ENCODE results near the gene ERMAP.
A peak's percentile ranks its signal among the peaks of the same experiment; 100 is the strongest.

The ERMAP gene, protein sequence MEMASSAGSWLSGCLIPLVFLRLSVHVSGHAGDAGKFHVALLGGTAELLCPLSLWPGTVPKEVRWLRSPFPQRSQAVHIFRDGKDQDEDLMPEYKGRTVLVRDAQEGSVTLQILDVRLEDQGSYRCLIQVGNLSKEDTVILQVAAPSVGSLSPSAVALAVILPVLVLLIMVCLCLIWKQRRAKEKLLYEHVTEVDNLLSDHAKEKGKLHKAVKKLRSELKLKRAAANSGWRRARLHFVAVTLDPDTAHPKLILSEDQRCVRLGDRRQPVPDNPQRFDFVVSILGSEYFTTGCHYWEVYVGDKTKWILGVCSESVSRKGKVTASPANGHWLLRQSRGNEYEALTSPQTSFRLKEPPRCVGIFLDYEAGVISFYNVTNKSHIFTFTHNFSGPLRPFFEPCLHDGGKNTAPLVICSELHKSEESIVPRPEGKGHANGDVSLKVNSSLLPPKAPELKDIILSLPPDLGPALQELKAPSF

DNA sequence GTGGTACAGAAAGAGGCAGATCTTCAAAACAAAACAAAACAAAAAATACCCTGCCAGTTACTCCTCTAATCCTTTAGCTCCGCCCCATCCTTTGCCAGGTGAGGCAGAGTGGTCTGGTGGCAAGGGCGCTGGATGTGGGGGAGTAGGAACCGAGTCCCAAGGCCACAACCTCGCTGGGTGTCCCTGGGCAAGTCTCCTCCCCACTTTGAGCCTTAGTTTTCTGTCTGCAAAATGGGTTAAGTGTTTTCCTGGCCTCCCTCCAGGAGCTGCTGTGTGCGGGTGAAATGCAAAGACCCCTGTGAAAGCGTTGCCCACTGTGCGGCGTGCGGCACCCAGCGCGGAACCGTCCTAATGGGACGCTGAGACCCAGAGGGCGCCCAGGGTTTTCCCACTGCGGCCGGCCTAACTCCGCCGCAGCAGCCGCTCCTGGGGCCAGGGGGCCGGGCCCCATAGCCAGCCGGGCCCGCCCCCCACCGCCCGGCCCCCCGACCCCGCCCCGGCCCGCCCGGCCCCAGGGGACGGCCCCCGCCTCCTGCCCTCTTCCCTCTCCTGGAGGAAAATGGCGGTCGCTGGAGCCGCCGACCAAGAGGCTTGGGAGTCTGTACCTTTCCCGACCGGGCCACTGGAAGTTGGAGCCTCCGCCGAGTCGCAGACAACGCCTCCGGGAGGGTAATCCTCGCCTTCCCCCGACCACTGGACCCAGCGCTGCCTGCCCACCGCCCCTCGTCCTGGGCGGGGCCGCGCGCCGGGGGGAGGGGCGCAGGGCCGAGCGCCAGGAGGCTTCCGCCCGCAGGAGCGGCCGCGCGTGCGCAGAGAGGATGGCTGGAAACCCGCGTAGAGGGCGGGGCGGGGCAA, at the start of gene ERMAP, which contains the start of gene SVBP:
Gene ERMAP (plus strand): TSS at position 538 of the 855 bp plus-strand sequence. CDS start 13,327 bp downstream, outside the sequence.
Gene SVBP (minus strand): TSS at position 813 of the 855 bp plus-strand sequence. CDS start 853 bp downstream, outside the sequence.
- DNase-seq = peak; percentile 66 to 95

DNA sequence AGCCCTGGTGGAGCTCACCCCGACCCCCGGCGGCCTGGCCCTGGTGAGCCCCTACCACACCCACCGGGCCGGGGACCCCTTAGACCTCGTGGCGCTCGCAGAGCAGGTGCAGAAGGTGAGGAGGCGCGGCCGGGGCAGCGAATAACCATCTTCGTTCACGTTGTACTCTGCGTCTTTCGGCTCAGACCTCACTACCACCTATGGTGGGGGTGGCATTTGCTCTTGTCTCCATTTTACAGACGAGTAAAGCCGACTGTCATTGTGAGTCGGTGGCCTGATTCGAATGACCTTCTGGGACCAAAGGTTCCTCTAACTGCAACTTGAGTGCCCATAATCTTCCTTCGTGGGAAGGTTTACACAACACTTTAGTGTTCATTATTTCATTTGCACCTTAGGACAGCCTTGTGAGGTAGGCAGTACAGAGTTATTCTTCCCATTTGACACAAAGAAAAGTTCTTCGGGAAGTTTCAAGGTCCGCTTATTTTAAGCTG, 49.4 kb upstream of the ERMAP start:
- no peak for DNase-seq

DNA sequence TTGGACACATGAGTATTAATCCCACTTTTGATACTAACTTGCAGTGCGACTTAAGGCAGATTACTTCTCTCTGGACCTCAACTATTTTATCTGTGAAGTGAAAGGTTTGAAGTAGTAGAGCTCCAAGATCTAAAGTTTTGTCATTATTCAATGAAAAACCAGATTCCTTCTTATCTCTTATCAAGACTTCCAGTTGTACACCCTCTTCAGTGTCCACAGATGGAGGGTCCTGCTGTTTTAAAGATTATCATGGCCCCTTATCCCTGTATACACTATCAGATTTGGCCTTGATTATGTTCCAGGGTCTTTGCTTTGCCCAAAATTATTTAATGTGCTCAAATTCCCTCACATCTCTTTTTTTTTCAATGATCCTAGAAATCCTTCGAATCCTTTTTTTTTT, 48.8 kb upstream of the ERMAP start:
- DNase-seq = no peak

DNA sequence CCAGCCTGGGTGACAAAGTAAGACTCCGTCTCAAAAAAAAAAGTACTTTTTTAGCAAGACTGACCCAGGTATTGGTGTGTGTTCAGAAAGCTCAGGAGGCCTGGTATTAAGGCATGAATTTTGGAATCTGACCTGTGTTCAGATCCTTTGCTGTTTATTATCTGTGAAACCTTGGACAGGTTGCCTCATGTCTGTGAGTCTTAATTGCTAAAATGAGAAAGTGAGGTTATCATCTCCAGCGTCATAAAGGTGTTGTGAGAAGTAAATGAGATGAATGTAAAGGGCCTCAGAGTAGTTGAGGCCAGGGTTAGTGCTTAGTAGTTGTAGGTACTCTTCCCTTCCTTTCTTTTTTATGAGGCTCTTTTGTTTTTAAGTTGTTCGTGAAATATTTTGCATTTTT, 47.1 kb upstream of the ERMAP start:
- no peak for DNase-seq

DNA sequence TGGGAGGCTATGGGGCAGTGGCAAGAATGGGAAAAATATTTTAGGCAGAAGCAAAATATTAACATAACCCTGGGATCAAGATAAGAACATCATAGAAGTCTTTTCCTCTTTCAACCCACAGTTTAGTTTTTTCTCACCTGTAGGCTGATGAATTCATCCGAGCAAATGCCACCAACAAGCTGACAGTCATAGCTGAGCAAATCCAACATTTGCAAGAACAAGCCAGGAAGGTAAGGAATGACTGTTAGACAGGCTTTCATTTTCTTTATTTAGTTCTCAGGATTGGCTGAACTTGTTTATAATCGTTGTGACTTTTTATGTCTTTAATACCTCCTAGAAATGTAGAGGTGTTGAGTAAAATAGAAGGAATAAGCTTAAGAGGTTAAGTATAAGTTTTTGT, 43.5 kb upstream of the ERMAP start:
- no peak for DNase-seq

DNA sequence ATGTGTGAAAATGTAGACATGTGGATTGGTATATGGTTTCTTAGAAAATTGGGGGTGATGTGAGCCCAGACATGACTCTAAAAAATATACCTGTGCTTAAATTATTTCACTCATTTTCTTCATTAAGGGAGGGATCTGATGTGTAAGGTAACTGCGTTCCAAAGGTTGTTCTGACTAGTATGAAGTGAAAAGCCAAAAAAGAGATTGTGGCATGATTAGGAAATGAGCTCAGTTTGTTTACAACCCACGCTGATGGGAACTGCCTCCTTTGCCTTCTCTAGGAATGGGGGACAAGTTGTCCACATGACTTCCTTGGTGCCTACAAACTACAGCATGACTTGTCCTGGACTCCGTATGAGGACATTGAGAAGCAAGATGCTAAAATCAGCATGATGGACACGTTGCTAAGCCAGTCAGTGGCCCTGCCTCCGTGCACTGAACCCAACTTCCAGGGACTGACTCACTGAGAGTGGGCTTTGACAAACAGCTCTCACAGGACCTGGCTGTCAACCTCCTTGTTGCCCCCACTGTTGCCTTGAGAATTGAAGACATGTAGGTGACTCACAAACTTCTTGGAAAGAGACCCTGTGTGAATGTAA, 41.9 kb upstream of the ERMAP start:
- DNase-seq = no peak

DNA sequence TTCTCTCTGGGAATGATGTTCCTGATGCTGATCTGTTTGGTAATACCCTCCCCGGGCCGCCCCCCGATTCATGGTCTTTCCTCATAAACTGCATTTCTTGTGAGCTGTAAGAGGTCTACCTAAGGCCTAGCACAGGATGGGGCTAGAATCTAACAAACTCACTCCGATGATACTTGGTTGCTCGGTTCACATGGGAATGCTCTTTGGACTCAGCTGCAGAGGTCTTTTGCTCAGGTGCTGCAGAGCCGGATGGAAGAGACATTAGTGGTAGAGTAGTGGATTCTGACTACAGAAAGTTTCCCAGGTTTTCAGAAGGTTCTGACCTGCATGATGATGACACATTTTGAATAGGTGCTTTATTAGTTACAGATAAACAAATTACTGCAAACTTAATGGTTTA, 40.4 kb upstream of the ERMAP start:
- no peak for DNase-seq

DNA sequence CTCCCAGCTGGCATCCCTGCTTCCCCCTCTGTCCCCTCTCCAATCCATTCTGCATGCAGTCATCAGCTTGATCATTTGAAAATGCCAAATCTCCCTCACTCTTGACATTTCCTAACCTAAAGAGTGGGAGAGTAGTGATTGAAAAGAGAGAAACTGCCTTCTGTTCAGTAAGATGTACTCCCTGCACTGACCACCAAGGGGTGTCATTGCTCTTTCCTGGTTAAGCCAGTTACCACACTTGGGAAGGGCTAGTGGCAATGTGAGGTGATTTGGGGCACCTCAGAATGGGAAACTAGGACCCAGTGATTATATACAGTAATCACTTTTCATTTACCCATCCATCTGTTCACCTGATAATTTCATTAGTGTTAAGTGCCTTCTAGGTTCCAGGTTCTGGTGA, 39.1 kb upstream of the ERMAP start:
- DNase-seq = peak in 1 of 2 donors; percentile 6

DNA sequence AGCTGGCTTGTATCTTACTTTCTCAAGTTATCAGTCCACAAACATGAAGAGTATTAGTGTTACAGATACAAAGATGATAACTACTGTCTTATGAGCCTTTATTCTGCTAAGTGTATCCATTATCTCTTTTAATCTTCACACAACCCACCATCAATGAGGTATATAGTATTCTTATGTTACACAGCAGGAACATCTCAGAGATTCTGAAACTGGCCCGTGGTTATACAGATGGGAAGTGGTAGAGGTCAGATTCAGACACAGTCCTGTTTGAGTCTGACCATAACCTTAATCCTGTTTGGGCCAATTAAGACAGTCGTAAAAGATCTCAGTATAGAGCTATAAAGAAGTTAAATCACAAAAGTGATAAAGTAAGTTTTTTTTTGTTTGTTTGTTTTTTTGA, 37.2 kb upstream of the ERMAP start:
- DNase-seq = no peak

DNA sequence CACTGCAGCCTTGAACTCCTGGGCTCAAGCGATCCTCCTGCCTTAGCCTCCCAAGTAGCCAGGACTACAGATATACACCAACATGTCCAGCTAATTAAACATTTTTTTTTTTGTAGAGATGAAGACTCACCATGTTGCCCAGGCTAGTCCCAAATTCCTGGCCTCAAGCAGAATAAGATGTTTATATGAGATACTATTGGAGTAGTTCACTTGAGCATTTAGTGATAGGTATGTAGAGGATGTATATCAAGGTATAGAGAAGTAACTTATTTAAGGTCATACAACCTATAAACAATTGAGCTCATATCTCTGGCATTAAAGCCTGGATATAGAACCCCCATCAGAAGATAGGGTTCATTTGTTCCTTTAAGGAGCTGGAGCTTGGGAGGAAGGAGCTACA, 36.7 kb upstream of the ERMAP start:
- no peak for DNase-seq

DNA sequence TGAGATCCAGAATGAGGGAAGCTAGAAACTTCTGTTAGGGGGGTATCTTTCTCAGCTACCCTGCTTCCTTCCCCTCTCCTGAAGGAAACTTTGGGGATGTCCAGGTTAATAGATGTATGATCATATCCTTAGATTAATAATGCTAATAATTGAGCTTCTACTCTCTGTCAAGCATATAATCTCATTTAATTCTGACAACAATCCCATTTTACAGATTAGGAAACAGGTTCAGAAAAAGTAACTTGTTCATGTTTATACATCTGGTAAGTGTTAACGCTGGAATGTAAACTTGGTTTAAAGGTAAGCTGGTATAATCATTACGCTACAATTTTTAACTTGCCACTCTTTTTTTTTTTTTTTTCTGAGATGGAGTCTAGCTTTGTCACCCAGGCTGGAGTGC, 33.8 kb upstream of the ERMAP start:
- DNase-seq = no peak

DNA sequence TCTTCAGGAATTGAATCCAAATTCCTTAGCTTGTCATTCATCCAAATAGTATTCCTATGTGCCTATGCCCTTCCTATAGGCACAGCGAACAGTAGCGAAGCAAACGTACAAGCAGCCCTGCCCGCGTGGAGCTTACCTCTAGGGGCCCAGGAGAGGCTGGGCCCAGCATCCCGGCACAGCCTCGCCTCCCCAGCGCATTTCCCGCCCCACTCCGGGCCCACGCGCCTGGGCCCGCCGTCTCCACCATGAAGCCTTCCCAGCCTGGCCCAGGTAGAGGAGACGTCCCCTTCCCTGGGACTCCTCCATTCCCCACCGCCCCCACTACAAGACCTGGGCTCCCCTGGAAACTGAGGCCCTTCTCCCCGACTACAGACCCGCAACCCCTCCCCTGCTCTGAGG, 32.4 kb upstream of the ERMAP start:
- DNase-seq = no peak

DNA sequence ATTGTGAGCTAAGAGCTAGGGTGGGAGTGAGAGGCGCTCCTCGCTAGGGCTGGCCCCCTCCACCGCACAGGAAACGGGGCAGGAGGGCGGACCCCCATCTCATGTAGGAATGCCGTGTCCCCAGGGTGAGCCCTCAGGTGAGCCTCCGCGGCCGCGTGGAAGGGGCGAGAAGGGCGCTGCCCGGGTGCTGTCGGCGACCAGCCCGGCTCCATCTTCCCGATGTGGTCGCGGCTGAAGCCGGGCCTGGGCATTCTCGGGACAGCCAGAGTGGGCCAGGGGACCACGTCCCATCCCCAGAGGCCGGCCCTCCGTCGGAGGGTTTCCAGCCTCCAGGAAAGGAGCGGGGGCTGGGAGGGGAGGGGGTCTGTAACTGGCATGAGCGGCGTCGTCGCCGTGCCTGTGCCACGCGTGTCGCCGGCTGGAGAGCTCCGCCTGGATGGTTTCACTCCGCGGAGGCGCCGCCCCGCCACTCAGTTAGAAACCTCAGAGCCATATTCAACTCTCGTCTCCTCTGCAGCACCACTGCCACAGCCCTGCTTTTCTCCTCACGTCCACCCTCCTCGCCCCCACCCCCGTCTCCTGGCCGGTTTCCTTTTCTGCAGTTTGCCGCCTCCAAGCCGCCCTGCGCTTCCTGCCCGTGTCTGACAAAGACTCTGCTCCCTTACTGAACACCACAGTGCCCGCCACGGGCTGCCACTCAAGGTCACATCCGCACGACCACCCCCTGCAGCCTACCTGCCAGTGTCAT, 31.8 kb upstream of the ERMAP start, which contains the start of gene TMEM269:
Gene TMEM269 (plus strand): TSS at position 46 of the 748 bp plus-strand sequence. CDS start 4,903 bp downstream, outside the sequence.
- peak in 1 of 2 donors; percentile 64 for DNase-seq

DNA sequence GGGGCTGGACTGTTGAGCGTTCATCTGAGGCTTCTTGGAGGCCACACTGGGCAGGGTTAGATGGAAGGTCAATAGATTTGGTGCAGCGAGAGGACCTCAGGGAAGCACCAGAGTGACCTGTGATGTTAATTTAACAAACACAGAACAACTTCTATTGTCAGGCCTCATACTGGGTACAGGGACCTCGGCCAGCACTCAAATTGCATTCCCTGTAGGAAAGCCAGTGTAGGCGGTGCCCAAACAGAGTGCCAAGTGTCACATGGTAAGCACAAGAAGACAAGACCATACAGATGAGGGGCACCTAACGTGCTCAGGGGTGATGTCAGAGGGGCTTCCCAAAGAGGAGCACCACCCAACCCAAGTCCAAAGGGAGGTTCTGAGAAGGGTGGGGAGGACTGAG, 30.8 kb upstream of the ERMAP start:
- DNase-seq = no peak

DNA sequence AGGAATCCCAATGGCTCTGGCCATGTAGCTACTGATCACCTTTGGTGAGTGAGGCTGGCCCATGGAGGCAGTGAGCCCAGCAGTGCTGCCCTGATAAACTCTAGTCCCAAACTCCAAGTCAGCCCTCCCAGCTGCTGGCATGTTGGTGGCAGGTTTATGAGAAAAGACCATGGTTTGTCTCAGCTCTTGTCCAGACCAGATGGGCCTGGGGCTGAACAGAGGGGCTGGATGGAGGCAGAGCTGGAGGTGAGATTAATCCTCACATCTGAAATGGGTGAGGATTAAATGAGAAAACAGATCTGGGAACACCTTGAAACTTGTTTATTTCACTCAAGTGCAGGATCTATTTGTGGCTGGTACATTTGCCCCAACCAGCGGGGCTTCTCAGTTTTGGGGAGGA, 28.9 kb upstream of the ERMAP start:
- no peak for DNase-seq

DNA sequence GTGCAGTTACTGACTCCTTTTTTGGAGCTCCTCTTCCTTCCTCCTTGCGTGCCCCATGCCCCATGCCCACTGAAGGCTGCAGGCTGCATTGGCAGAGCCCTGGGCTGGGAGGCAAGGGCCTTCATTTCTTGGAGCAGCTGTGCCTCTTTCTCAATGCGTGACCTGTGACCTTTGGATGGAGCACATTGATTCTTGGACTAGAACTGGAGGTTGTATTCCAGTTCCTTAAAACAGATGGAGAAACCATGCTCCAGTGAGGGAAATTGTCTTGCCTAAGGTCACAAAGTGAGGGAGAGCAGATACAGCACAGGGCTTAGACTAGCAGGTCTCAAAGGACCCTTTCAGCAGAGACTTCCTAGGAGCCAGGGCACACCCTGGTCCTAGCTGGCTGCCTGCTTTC, 23.1 kb upstream of the ERMAP start:
- no peak for DNase-seq

DNA sequence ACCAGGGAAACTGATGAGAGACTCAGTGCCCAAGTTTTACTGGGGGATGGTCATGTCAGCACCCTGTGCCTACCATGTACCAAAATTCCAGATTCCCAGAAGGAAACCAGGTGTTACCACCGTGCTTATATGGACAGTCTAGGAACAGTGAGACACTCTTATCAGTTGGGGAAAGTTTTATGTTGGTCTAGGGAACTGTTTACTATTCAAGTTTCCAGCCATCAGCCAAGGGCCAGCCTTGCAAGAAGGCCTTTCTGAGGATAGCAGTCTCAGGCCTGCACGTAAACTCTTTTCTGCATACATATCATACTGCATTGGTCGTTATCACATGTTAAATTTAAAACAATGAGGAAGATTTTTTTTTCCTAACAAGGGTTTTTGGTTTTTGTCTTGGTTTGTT, 19.5 kb upstream of the ERMAP start:
- no peak for DNase-seq

DNA sequence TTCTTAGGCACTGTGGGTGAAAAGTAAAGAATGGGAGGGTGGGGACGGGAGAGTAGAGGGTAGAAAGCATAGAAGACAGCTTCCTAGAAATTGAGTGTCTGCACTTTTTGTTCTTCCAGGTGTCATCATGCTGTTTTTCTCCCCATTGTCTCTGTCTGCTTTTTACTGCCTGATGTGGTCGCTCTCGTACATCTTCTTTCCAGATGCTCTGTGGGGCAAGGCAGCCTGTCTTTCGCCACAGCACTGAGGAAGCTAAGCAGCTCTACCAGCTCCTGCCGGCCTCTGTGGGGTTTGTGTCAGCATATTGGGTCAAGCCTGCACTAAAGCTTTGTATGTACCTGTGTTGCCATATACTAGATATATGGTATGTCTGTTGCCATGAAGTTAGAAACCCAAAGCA, 18.9 kb upstream of the ERMAP start:
- no peak for DNase-seq

DNA sequence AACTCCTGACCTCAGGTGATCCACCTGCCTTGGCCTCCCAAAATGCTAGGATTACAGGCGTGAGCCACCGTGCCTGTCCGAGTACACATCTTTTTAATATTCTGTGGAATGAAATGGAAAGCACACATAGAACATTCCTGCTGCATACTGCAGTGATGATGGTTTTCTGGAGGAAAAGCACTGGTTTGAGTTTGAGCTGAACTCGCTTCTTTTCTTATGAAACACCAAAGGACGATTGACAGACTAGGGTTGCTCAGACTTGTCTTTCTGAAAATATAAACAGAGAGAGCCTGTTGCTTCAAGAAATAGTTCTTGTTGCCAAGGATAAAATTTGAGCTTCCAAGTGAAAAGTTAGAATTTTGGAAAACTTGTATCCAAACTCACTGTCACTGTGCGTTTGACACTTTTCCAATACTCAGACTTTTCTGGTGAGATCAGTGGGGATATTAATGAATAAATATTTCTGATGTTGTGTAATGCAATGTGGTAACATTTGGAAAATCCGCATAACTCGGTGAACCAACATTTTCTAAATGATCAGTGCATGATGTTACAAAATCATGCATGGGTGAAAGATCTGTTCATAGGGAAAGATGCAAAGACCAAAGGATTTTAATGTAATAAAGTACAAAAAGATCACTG, 15.0 kb upstream of the ERMAP start:
- DNase-seq = no peak

DNA sequence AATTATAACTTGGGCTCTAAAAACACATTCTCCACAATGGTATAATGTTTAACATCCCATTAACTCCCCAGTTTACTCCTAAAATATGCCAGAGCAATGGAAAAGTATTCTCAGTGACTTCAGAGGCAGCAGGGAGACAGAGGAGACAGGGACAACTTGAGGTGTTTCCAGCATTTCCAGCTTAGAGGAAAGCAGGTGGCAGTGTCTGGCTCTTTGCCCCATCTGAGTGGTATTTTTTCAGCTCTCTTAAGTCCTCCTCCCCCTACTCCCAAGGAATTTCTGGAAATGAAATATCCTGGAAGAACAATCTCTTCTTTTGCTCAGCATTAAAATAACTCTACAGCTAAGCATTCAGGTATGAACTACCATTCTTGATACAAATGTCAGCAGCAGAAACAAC, 10.8 kb upstream of the ERMAP start:
- DNase-seq = no peak

DNA sequence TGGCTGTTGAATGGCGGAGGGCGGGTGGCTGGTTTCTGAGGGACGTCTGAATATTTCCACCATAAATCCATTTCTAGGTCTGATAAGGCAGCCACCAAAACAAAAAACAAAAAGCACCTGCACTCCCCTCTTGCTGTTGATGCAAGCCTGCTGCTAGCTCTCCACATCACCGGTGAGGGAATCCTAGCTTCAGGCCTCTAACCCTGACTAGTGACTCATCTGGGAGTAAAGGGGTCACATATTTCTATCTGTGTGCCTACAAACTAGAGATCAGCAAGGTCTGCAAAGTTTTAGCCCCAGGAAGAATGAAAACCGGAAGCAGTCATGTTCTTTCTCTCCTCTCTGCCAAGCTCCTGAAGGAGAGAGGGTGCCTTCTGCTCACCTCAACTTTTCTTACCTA, 10.3 kb upstream of the ERMAP start:
- no peak for DNase-seq
